Keratinocyte (primary cell): Measurements from ENCODE around the gene LIG1. TPM values are rescaled to one million over a fixed set of nuclear protein-coding genes. Genes with fewer than 3 reads are reported as not detected.

Source experiments
- DNase-seq: peaks from one replicate; pipeline ENCODE4 v3.0.0-alpha.2; 2011; ENCODE audit warnings: low read depth, missing footprints, low spot score
- FAIRE-seq: peaks from 2 replicates; lab custom pipeline; 2011; peaks lifted over from hg19 to GRCh38; lab: Jason Lieb, UNC
- H2AFZ ChIP-seq: 2 replicates; pipeline ENCODE4 v1.6.0; 2012; ENCODE audit warnings: low read length, control low read depth, inconsistent platforms; ENCODE audit not compliant: control insufficient read depth
- H3K27ac ChIP-seq: 2 replicates; pipeline ENCODE4 v1.5.1; 2011; ENCODE audit warnings: low read length; ENCODE audit not compliant: control insufficient read depth, insufficient read depth
- H3K27me3 ChIP-seq: 3 replicates; pipeline ENCODE4 v1.6.0; 2011; ENCODE audit warnings: low read length; ENCODE audit not compliant: control insufficient read depth, insufficient read depth; ENCODE audit errors: extremely low read depth
- H3K36me3 ChIP-seq, 2 experiments: 2 replicates in 1 of 2; 3 replicates in 1 of 2; pipeline ENCODE4 v1.5.1; 2011; ENCODE audit warnings: low read length in 2 of 2, mild to moderate bottlenecking in 1 of 2; ENCODE audit not compliant: control insufficient read depth in 2 of 2, insufficient read depth in 2 of 2; ENCODE audit errors: extremely low read depth in 1 of 2
- H3K4me1 ChIP-seq: 3 replicates; pipeline ENCODE4 v1.5.1; 2011; ENCODE audit warnings: low read length; ENCODE audit not compliant: control insufficient read depth, insufficient read depth; ENCODE audit errors: extremely low read depth
- H3K4me2 ChIP-seq: 3 replicates; pipeline ENCODE4 v1.6.0; 2011; ENCODE audit warnings: low read depth, low read length; ENCODE audit not compliant: control insufficient read depth, insufficient read depth; ENCODE audit errors: extremely low read depth
- H3K4me3 ChIP-seq, 3 experiments: fragments of 200-600 bp in 1 of 3; sonication (generic) in 1 of 3; 2 replicates in 2 of 3; 3 replicates in 1 of 3; pipeline ENCODE4 v1.5.1; 2011 to 2016; ENCODE audit warnings: low read length in 3 of 3, mild to moderate bottlenecking in 3 of 3, control low read depth in 2 of 3, inconsistent platforms in 1 of 3, low read depth in 1 of 3, mixed read lengths in 1 of 3, mixed run types in 1 of 3, moderate library complexity in 1 of 3; ENCODE audit not compliant: control insufficient read depth in 2 of 3, insufficient read depth in 2 of 3; ENCODE audit errors: extremely low read depth in 1 of 3
- H3K79me2 ChIP-seq: 2 replicates; pipeline ENCODE4 v1.6.0; 2012; ENCODE audit warnings: low read length; ENCODE audit not compliant: control insufficient read depth, insufficient read depth
- H3K9ac ChIP-seq: 3 replicates; pipeline ENCODE4 v1.6.0; 2011; ENCODE audit warnings: low read length; ENCODE audit not compliant: control insufficient read depth, insufficient read depth; ENCODE audit errors: extremely low read depth
- H3K9me1 ChIP-seq: 3 replicates; pipeline ENCODE4 v1.6.0; 2011; ENCODE audit warnings: low read length; ENCODE audit not compliant: control insufficient read depth, insufficient read depth; ENCODE audit errors: extremely low read depth
- H3K9me3 ChIP-seq: 2 replicates; pipeline ENCODE4 v1.5.1; 2012; ENCODE audit warnings: low read depth, low read length; ENCODE audit not compliant: control insufficient read depth
- H4K20me1 ChIP-seq: 3 replicates; pipeline ENCODE4 v1.6.0; 2011; ENCODE audit warnings: low read length; ENCODE audit not compliant: control insufficient read depth, insufficient read depth; ENCODE audit errors: extremely low read depth
- EZH2 ChIP-seq: IDR thresholded peaks from one replicate; pipeline ENCODE4 v1.6.1; 2012; ENCODE audit warnings: inconsistent platforms, mild to moderate bottlenecking, low read length, moderate library complexity
- dilution Hi-C: fragments of 300-500 bp; cut with MboI; formaldehyde crosslinking; loops from one replicate; pipeline ENCODE4 v1.7.0; 2020; ENCODE audit warnings: low sequenced_read_pairs; ENCODE audit not compliant: extremely low pct_ligation_motif_present
- polyA plus RNA-seq, 5 experiments: library from polyadenylated mRNA; depleted of rRNA in 3 of 5; stranded (reverse) in 3 of 5; stranded (forward) in 1 of 5; unstranded in 1 of 5; fragments of >200 nt; gene quantifications; 1 replicate in 1 of 5; 2 replicates in 3 of 5; 3 replicates in 1 of 5; pipeline versions ENCODE4 v1.2.1 to v1.2.3, GENCODE V29; 2011 to 2012; ENCODE audit warnings: missing spikeins in 2 of 5, low read depth in 1 of 5, low replicate concordance in 1 of 5
- TF ChIP-seq, protein P1 (sequence below), 3 experiments: IDR thresholded peaks in 1 of 3; conservative IDR thresholded peaks in 1 of 3; optimal IDR thresholded peaks in 1 of 3; 2 replicates in 2 of 3; 3 replicates in 1 of 3; pipeline versions ENCODE3 to v1.5.1; 2011; ENCODE audit warnings: low read length in 3 of 3, mild to moderate bottlenecking in 3 of 3, moderate library complexity in 2 of 3, control low read depth in 1 of 3, inconsistent platforms in 1 of 3; ENCODE audit not compliant: insufficient read depth in 2 of 3; ENCODE audit errors: extremely low read depth in 1 of 3

The LIG1 gene
- polyA plus RNA-seq, 1 donor (not counting 4 experiments of a cell fraction or from before 2014, with no cell fraction given) = 16.5 TPM

GRCh38 chr19:48137411-48137810 is 32.7 kb downstream of the LIG1 start:
- no peaks in the 10 kb centered on the region for H4K20me1 ChIP-seq
- no peaks in the 10 kb centered on the region for H3K9me3 ChIP-seq
- H2AFZ ChIP-seq = no peak overlapping the region
- H3K79me2 ChIP-seq = no peaks in the 10 kb centered on the region
- H3K27me3 ChIP-seq = no peaks in the 10 kb centered on the region
- dilution Hi-C loops = no loop called here
- no peak for FAIRE-seq
- H3K36me3 ChIP-seq = peaks cover 0 to 7% of the 10 kb centered on the region in 2 experiments
- H3K9me1 ChIP-seq = no peaks in the 10 kb centered on the region
- no peak for TF ChIP-seq EZH2
- TF ChIP-seq, protein P1, sequence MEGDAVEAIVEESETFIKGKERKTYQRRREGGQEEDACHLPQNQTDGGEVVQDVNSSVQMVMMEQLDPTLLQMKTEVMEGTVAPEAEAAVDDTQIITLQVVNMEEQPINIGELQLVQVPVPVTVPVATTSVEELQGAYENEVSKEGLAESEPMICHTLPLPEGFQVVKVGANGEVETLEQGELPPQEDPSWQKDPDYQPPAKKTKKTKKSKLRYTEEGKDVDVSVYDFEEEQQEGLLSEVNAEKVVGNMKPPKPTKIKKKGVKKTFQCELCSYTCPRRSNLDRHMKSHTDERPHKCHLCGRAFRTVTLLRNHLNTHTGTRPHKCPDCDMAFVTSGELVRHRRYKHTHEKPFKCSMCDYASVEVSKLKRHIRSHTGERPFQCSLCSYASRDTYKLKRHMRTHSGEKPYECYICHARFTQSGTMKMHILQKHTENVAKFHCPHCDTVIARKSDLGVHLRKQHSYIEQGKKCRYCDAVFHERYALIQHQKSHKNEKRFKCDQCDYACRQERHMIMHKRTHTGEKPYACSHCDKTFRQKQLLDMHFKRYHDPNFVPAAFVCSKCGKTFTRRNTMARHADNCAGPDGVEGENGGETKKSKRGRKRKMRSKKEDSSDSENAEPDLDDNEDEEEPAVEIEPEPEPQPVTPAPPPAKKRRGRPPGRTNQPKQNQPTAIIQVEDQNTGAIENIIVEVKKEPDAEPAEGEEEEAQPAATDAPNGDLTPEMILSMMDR (optimal IDR thresholded peaks at IDR 0.05 in 1 of 3, IDR thresholded peaks at IDR 0.05 in 1 of 3, conservative IDR thresholded peaks at IDR 0.05 in 1 of 3; ENCODE audit: extremely low read depth in 1 of 3, insufficient read depth in 2 of 3, low read length in 3 of 3) = no peak
- no peak overlapping the region for H3K27ac ChIP-seq
- H3K9ac ChIP-seq = no peak overlapping the region
- DNase-seq = no peak
- H3K4me3 ChIP-seq = no peak overlapping the region
- H3K4me1 ChIP-seq = peaks cover 2% of the 10 kb centered on the region
- no peak overlapping the region for H3K4me2 ChIP-seq

DNA sequence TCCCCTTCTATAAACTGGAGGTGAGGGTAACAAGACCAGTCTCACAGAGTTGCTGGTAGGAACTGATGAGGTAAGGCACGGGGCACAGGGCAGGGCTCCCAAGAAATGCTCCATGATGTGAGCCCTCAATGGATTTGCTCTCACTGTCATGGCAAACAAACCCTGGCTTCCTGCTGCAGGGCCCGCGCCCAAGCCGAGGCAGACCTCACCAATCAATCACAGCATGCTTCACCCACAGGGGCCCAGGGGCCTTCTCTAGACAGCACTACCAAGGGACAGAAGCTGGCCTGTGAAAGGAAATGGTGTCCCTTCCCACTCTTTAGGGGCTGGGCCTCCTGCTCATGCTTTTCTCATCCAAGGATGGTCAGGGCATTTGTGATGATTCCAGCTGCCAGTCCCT is 33.6 kb downstream of the LIG1 start:
- Histone ChIP-seq H3K9me1 (no peaks in the 10 kb centered on the region), H3K4me3 (no peak overlapping the region), H2AFZ (no peak overlapping the region), H3K4me1 (peaks cover 2% of the 10 kb centered on the region), H3K9ac (no peak overlapping the region), H3K27me3 (no peaks in the 10 kb centered on the region), H3K27ac (no peak overlapping the region), H4K20me1 (no peaks in the 10 kb centered on the region), H3K79me2 (no peaks in the 10 kb centered on the region), H3K36me3 (peaks cover 0 to 7% of the 10 kb centered on the region in 2 experiments), H3K9me3 (no peaks in the 10 kb centered on the region), H3K4me2 (no peak overlapping the region)
- dilution Hi-C loops = no loop called here
- TF ChIP-seq EZH2 = no peak
- DNase-seq (no peak), FAIRE-seq (no peak)

- H3K36me3 ChIP-seq = peaks cover 0 to 14% of the 10 kb centered on the region in 2 experiments
- no peaks in the 10 kb centered on the region for H4K20me1 ChIP-seq
- no peaks in the 10 kb centered on the region for H3K27me3 ChIP-seq
- H3K9ac ChIP-seq = no peak overlapping the region
- no peak for DNase-seq
- FAIRE-seq = no peak
- H3K9me1 ChIP-seq = no peaks in the 10 kb centered on the region
- no peak overlapping the region for H3K4me2 ChIP-seq
- no peaks in the 10 kb centered on the region for H3K9me3 ChIP-seq
- dilution Hi-C loops = no loop called here
- no peak overlapping the region for H2AFZ ChIP-seq
- TF ChIP-seq EZH2 = no peak
- TF ChIP-seq, protein P1 (optimal IDR thresholded peaks at IDR 0.05 in 1 of 3, IDR thresholded peaks at IDR 0.05 in 1 of 3, conservative IDR thresholded peaks at IDR 0.05 in 1 of 3; ENCODE audit: extremely low read depth in 1 of 3, insufficient read depth in 2 of 3, low read length in 3 of 3) = no peak
- no peak overlapping the region for H3K27ac ChIP-seq
- H3K4me1 ChIP-seq = peaks cover 2% of the 10 kb centered on the region
- H3K4me3 ChIP-seq = no peak overlapping the region
- H3K79me2 ChIP-seq = no peaks in the 10 kb centered on the region
These were observed 34.7 kb downstream of the LIG1 start for GRCh38 chr19:48135411-48135810.
